GM18517 (cell line): ENCODE results near the gene RIPOR3.
"Not testable (repeated sequence)": the region's sequence is repeated elsewhere in the genome, so short reads cannot be mapped to it uniquely, and the experiment has no call there.

Experiments used
- ATAC-seq: cut with Tn5 transposase; IDR thresholded peaks from one replicate; pipeline ENCODE4 v1.9.1; 2021; ENCODE audit warnings: mild to moderate bottlenecking, moderate library complexity; ENCODE audit not compliant: unreplicated experiment

Gene RIPOR3

GRCh38 chr20:50724851-50725723 is 33.7 kb upstream of the RIPOR3 start:
- no peak for ATAC-seq

GRCh38 chr20:50724112-50724725 is 32.9 kb upstream of the RIPOR3 start:
- no peak for ATAC-seq

GRCh38 chr20:50723672-50724071 is 32.3 kb upstream of the RIPOR3 start:
- no peak for ATAC-seq

- no peak for ATAC-seq
Measured at GRCh38 chr20:50722424-50723155, 31.2 kb upstream of the RIPOR3 start.

GRCh38 chr20:50721881-50722281 is 30.5 kb upstream of the RIPOR3 start:
- no peak for ATAC-seq

GRCh38 chr20:50720582-50720981 is 29.2 kb upstream of the RIPOR3 start:
- ATAC-seq = no peak

GRCh38 chr20:50720026-50720425 is 28.7 kb upstream of the RIPOR3 start:
- no peak for ATAC-seq

GRCh38 chr20:50719328-50719727 is 28.0 kb upstream of the RIPOR3 start:
- ATAC-seq = no peak

- ATAC-seq = no peak
Measured at GRCh38 chr20:50717974-50718761, 26.8 kb upstream of the RIPOR3 start.

- no peak for ATAC-seq
Measured at GRCh38 chr20:50717312-50717711, 26.0 kb upstream of the RIPOR3 start.

- no peak for ATAC-seq
Measured at GRCh38 chr20:50716518-50716917, 25.2 kb upstream of the RIPOR3 start.

- ATAC-seq = no peak
Measured at GRCh38 chr20:50715694-50716093, 24.4 kb upstream of the RIPOR3 start.

- ATAC-seq = not testable (repeated sequence)
Measured at GRCh38 chr20:50714426-50714825, 23.1 kb upstream of the RIPOR3 start.

- ATAC-seq = no peak
Measured at GRCh38 chr20:50713657-50714101, 22.3 kb upstream of the RIPOR3 start.

GRCh38 chr20:50712771-50713656 is 21.7 kb upstream of the RIPOR3 start:
- no peak for ATAC-seq

- no peak for ATAC-seq
Measured at GRCh38 chr20:50711113-50711825, 19.9 kb upstream of the RIPOR3 start.

- no peak for ATAC-seq
Measured at GRCh38 chr20:50710492-50711063, 19.2 kb upstream of the RIPOR3 start.

- ATAC-seq = no peak
Measured at GRCh38 chr20:50709636-50709973, 18.3 kb upstream of the RIPOR3 start.
